NCI-H460 (cell line): ENCODE results near the gene RPP30. TPM values are rescaled to one million over a fixed set of nuclear protein-coding genes. Genes with fewer than 3 reads are reported as not detected.
"Not testable (repeated sequence)": the region's sequence is repeated elsewhere in the genome, so short reads cannot be mapped to it uniquely, and the experiment has no call there.

Source experiments
- DNase-seq: peaks from one replicate; pipeline ENCODE4 v3.0.0-alpha.2; 2016; ENCODE audit warnings: low read depth; ENCODE audit errors: extremely low read depth
- small RNA-seq, 2 experiments: library from RNA; depleted of rRNA; stranded (forward); fragments of <200 nt; gene quantifications; one replicate each; pipeline ENCODE3, GENCODE V24; 2014
- total RNA-seq: library from RNA; depleted of rRNA; stranded (reverse); fragments of >200 nt; shearing (Covaris generic); gene quantifications from 2 replicates; pipeline ENCODE4 v1.2.3, GENCODE V29; 2014; rRNA removed

Gene RPP30
- total RNA-seq, 1 experiment from 2014 or later = 79.5 TPM

- no peak for DNase-seq
Measured at GRCh38 chr10:90937645-90938258, 66.0 kb downstream of the RPP30 start.

- no peak for DNase-seq
Measured at GRCh38 chr10:90939116-90939515, 67.3 kb downstream of the RPP30 start.

GRCh38 chr10:90939648-90940047, 67.9 kb downstream of the RPP30 start:
- no peak for DNase-seq

- not testable (repeated sequence) for DNase-seq
Measured at GRCh38 chr10:90942980-90943379, 71.2 kb downstream of the RPP30 start.

- no peak for DNase-seq
Measured at GRCh38 chr10:90944749-90945148, 73.0 kb downstream of the RPP30 start.

- no peak for DNase-seq
Measured at GRCh38 chr10:90945491-90946070, 73.8 kb downstream of the RPP30 start.

- DNase-seq = no peak
Measured at GRCh38 chr10:90947030-90947960, 75.5 kb downstream of the RPP30 start.

Small RNAs within 50 kb of the gene (small RNA-seq; reads per million reads assigned to genes)
- gene RF00019 (0 reads per million in 2 experiments), gene RNU6-740P (0 reads per million in 2 experiments)

Other genes starting within 250 kb of the RPP30 start
- 1.0 and 1.2 TPM in 2 replicates for gene HTR7, start 13.9 kb upstream of the RPP30 start, total RNA-seq
- 6.8 and 8.2 TPM in 2 replicates for gene ANKRD1, start 49.1 kb downstream of the RPP30 start, total RNA-seq